Ascending aorta (tissue), 2 donors: ENCODE measurements around the gene RAPH1. TPM values are rescaled to one million over a fixed set of nuclear protein-coding genes. Genes with fewer than 3 reads are reported as not detected.

Source experiments
- DNase-seq, 2 donors: peaks; one replicate each; pipeline ENCODE4 v3.0.0-alpha.2; 2019; ENCODE audit warnings: low spot score in 2 of 2
- H3K27ac ChIP-seq, 2 donors: fragments of 200-600 bp; sonication (generic); one replicate each; pipeline ENCODE4 v1.5.1; 2016 to 2017; ENCODE audit warnings: mild to moderate bottlenecking in 1 of 2
- H3K27me3 ChIP-seq: fragments of 200-600 bp; sonication (generic); one replicate; pipeline ENCODE4 v1.5.1; 2017
- H3K36me3 ChIP-seq, 2 donors: fragments of 200-600 bp; sonication (generic); one replicate each; pipeline ENCODE4 v1.5.1; 2016
- H3K4me1 ChIP-seq, 2 donors: fragments of 200-600 bp; sonication (generic); one replicate each; pipeline ENCODE4 v1.5.1; 2016 to 2017; ENCODE audit warnings: mild to moderate bottlenecking in 1 of 2
- H3K4me3 ChIP-seq, 2 donors: fragments of 200-600 bp; sonication (generic); one replicate each; pipeline ENCODE4 v1.5.1; 2016 to 2017; ENCODE audit warnings: mild to moderate bottlenecking in 1 of 2
- H3K9me3 ChIP-seq, 2 donors: fragments of 200-600 bp; sonication (generic); one replicate each; pipeline ENCODE4 v1.5.1; 2016
- CTCF ChIP-seq, 3 experiments: fragments of 200-600 bp in 2 of 3; fragments of 450-650 bp in 1 of 3; sonication (generic) in 2 of 3; IDR thresholded peaks; one replicate each; pipeline ENCODE4 v1.5.1; 2016 to 2019; ENCODE audit warnings: antibody characterized with exemption in 3 of 3, mild to moderate bottlenecking in 1 of 3, moderate library complexity in 1 of 3
- intact Hi-C: fragments of 100-400 bp; cut with DNase I; formaldehyde crosslinking; loops from one replicate; pipeline ENCODE4 v1.15.1; 2023
- total RNA-seq: library from RNA; depleted of rRNA; stranded (reverse); fragments of >200 nt; gene quantifications from one replicate; pipeline ENCODE4 v1.1.0, GENCODE V29; 2016

The RAPH1 gene
- total RNA-seq, 1 donor from 2014 or later, result 49.8 TPM

GRCh38 chr2:203354966-203355365 lies 180.1 kb downstream of the RAPH1 start:
- intact Hi-C loops, result no loop called here
- H3K9me3 ChIP-seq, result no peaks in the 10 kb centered on the region
- no peaks in the 10 kb centered on the region for H3K27me3 ChIP-seq
- DNase-seq, result no peak
- no peaks in the 10 kb centered on the region for H3K4me1 ChIP-seq
- no peak overlapping the region for H3K27ac ChIP-seq
- TF ChIP-seq CTCF (IDR thresholded peaks at IDR 0.05), result no peak
- H3K4me3 ChIP-seq, result no peak overlapping the region
- H3K36me3 ChIP-seq, result peaks cover 2 to 9% of the 10 kb centered on the region in 2 donors

GRCh38 chr2:203352604-203353255 lies 182.4 kb downstream of the RAPH1 start:
- intact Hi-C loops, result no loop called here
- Histone ChIP-seq H3K9me3 (no peaks in the 10 kb centered on the region), H3K27ac (no peak overlapping the region), H3K27me3 (no peaks in the 10 kb centered on the region), H3K4me1 (no peaks in the 10 kb centered on the region), H3K36me3 (peaks cover 2 to 9% of the 10 kb centered on the region in 2 donors), H3K4me3 (no peak overlapping the region)
- no peak for DNase-seq
- TF ChIP-seq CTCF (IDR thresholded peaks at IDR 0.05), result no peak

- peaks cover 0 to 10% of the 10 kb centered on the region in 2 donors for H3K36me3 ChIP-seq
- H3K4me1 ChIP-seq, result no peaks in the 10 kb centered on the region
- no peak overlapping the region for H3K27ac ChIP-seq
- no peaks in the 10 kb centered on the region for H3K9me3 ChIP-seq
- no peak overlapping the region for H3K4me3 ChIP-seq
- no peak for DNase-seq
- intact Hi-C loops, result no loop called here
- H3K27me3 ChIP-seq, result no peaks in the 10 kb centered on the region
- no peak for TF ChIP-seq CTCF (IDR thresholded peaks at IDR 0.05)
Observed at GRCh38 chr2:203347375-203347774, 187.7 kb downstream of the RAPH1 start.

- no peak for TF ChIP-seq CTCF (IDR thresholded peaks at IDR 0.05)
- DNase-seq, result no peak
- Histone ChIP-seq H3K9me3 (no peaks in the 10 kb centered on the region), H3K36me3 (peaks cover 0 to 6% of the 10 kb centered on the region in 2 donors), H3K4me3 (no peak overlapping the region), H3K4me1 (peaks cover 0 to 7% of the 10 kb centered on the region in 2 donors), H3K27ac (no peak overlapping the region), H3K27me3 (no peaks in the 10 kb centered on the region)
- intact Hi-C loops, result no loop called here
Observed at GRCh38 chr2:203346612-203347011, 188.5 kb downstream of the RAPH1 start.

GRCh38 chr2:203344667-203345066 lies 190.4 kb downstream of the RAPH1 start:
- intact Hi-C loops, result no loop called here
- Histone ChIP-seq H3K27me3 (no peaks in the 10 kb centered on the region), H3K27ac (no peak overlapping the region), H3K4me3 (no peak overlapping the region), H3K36me3 (peaks cover 0 to 6% of the 10 kb centered on the region in 2 donors), H3K9me3 (no peaks in the 10 kb centered on the region), H3K4me1 (peaks cover 0 to 20% of the 10 kb centered on the region in 2 donors)
- no peak for TF ChIP-seq CTCF (IDR thresholded peaks at IDR 0.05)
- DNase-seq, result no peak

Other genes starting within 250 kb of the RAPH1 start
- 69.1 TPM for gene ABI2, start 206.9 kb downstream of the RAPH1 start, total RNA-seq
- 4.0 TPM for gene CD28, start 171.3 kb upstream of the RAPH1 start, total RNA-seq